ENCODE data around the gene TRMT10B. TPM values are rescaled to one million over a fixed set of nuclear protein-coding genes. Genes with fewer than 3 reads are reported as not detected.
A peak's percentile ranks its signal among the peaks of the same experiment; 100 is the strongest.
"Not testable (repeated sequence)": the region's sequence is repeated elsewhere in the genome, so short reads cannot be mapped to it uniquely, and the experiment has no call there.

TRMT10B gene
- total RNA-seq, 1 donor from 2014 or later = 1.2 TPM

DNA sequence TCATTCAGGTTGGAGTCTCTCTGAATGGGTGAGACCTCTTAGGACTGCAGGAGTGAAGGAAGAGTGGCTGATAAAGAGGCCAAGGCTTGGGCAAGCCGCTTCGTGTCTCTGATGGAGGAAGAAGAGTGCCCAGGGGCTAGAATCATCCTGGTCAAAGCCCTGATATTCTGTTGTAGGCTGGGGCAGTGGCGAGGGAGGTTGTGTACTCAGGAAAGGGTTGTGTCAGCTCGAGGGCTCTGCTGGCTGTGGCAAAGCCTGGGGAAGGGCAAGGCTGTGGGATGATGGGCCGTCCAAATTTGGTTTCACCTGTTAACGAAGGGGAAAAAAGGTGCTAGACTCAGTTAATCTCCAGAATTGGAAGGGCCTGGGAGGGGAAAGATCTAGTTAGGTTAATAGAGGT is 2.4 kb upstream of the TRMT10B start:
- DNase-seq (ENCODE audit: low read depth) = no peak

DNA sequence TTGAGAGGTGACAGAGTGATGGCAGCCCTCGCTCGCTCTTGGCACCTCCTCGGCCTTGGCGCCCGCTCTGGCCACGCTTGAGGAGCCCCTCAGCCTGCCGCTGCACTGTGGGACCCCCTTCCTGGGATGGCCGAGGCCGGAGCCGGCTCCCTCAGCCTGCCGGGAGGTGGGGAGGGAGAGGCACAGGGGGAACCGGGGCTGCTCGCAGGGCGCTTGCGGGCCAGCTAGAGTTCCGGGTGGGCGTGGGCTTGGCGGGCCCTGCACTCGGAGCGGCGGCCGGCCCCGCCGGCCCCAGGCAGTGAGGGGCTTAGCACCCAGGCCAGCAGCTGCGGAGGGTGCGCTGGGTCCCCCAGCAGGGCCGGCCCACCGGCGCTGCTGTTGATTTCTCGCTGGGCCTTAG is 1.9 kb upstream of the TRMT10B start:
- DNase-seq (ENCODE audit: low read depth) = not testable (repeated sequence)

DNA sequence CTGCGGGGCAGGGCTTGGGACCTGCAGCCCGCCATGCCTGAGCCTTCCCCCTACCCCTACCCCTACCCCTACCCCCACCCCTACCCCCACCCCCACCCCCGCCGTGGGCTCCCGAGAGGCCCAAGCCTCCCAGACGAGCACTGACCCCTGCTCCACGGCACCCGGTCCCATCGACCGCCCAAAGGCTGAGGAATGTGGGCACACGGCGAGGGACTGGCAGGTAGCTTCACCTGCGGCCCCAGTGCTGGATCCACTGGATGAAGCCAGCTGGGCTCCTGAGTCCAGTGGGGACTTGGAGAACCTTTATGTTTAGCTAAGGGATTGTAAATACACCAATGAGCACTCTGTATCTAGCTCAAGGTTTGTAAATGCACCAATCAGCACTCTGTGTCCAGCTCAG is 1.5 kb upstream of the TRMT10B start:
- DNase-seq (ENCODE audit: low read depth) = not testable (repeated sequence)

DNA sequence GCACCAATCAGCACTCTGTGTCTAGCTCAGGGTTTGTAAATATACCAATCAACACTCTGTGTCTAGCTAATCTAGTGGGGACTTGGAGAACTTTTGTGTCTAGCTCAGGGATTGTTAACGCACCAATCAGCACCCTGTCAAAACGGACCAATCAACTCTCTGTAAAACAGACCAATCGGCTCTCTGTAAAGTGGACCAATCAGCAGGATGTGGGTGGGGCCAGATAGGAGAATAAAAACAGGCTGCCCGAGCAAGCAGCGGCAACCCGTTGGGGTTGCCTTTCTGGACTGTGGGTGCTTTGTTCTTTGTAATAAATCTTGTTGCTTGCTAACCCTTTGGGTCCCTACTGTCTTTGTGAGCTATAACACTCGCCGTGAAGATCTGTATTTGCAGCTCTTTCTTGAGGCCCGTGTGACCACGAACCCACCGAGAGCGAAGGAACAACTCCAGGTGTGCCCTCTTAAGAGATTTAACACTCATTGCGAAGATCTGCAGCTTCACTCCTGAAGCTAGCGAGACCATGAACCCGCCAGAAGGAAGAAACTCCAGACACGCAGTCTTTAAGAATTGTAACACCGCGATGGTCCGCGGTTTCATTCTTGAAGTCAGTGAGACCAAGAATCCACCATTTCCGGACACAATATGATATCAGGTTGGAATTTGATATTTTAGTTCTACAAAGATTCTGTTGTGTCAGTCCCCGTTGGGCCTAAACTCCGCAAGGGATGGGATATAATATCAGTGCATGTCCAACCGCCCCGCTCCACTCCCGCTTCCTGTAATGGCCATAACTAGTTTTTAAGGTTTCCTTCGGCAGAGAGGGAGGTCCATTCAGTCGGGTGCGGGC is 740 bp upstream of the TRMT10B start:
- DNase-seq (ENCODE audit: low read depth) = no peak

DNA sequence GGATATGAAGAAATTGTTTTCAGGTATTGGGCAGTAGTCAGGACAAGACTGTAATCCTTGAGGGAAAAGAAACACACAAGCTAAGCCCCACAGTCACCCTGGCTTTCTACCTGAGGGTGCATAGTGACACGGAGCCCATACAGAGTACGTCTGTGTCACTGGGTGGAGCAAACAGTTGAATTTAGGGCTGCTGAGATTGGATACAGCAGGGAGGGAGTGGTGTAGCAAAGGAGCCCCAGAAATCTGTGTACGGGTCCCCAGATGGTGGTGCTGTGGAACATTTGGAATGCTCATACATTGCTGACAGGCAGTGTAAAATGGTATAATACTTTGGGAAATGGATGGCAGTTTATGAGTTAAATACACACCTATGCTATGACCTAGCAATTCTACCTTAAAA is 5.1 kb downstream of the TRMT10B start:
- no peak for DNase-seq (ENCODE audit: low read depth)

DNA sequence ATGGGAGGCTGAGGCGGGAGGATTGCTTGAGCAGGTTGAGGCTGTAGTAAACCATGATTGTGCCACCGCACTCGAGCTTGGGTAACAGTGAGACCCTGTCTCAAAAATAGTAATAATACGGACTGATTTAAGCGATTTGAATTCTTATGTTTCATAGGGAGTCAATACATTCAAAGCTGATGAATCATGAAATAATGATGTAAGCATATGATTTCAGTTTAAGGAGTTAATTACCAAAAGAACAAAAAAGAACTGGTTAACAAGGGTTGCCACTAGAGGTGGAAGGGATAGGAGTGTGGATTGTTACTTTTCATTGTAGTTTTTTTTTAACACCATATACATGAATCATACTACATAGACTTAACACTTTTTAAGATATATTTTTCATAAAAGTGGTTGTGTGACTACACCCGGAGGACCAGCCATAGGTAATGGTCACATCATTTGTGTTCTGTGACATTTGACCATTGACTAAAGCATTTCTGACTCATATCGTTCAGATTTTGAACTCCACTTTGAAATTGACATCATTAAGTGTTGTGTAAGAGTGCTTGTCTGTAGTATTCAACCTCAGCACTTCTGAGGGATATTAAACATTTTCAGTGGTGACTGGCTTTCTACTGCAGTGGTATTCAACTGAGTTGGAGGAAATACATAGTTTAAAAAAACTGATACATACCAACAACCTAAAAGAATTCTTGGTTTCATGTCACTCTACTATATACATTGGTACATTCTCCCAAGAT is 7.0 kb downstream of the TRMT10B start:
- no peak for DNase-seq (ENCODE audit: low read depth)

DNA sequence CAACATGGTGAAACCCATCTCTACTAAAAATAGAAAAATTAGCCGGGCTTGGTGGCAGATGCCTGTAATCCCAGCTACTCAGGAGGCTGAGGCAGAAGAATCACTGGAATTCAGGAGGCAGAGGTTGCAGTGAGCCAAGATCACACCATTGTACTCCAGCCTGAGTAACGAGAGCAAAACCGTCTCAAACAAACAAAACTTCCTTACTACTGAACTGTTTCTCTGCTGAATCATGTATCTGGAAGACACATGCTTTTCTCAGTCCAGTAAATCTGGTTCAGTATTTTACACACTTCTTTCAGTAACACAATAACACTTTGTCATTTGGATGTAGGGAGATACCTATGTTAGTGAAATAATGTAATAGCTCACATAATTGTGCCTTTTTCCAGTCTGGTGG is 7.9 kb downstream of the TRMT10B start:
- DNase-seq (ENCODE audit: low read depth) = peak; percentile 20

DNA sequence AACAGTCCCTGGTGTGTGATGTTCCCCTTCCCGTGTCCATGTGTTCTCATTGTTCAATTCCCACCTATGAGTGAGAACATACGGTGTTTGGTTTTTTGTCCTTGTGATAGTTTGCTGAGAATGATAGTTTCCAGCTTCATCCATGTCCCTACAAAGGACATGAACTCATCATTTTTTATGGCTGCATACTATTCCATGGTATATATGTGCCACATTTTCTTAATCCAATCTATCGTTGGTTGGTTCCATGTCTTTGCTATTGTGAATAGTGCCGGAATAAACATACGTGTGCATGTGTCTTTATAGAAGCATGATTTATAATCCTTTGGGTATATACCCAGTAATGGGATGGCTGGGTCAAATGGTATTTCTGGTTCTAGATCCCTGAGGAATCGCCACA is 11.7 kb downstream of the TRMT10B start:
- DNase-seq (ENCODE audit: low read depth) = not testable (repeated sequence)

DNA sequence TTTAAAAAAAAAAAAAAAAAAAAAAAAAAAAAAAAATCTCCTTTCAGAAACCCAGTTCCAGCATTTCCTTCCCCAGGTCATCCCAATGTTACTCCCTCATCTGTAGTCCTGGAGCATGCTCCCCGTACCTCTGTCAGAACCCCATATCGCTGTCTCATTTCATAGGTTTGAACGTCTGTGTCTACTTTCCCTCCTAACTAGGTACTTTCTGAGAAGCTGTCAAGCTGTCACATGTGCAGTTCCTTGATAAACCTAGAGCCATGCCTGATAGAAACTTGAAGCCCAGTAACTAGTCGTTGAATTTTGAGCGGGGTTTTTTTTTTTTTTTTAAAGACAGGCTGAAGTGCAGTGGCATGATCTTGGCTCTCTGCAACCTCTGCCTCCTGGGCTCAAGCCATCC is 15.7 kb downstream of the TRMT10B start:
- DNase-seq (ENCODE audit: low read depth) = no peak

DNA sequence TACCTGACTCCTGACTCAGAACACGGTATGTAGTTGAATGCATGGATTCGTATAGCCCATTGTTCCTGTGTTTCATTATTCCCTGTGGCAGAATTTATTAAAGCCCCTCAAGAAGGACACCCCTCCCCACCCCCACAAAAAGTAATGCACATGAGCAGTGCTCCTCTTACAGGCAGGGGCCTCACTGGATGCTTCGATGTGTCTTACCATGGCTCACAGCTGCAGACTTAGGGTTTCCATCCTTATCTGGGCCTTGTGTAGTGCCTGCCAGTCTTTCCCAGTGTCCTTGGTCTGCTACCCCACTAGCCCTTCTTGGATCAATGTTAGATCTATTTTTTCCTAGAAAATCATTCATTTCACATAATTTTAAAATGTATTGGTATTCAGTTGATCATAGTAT is 16.4 kb downstream of the TRMT10B start:
- no peak for DNase-seq (ENCODE audit: low read depth)

DNA sequence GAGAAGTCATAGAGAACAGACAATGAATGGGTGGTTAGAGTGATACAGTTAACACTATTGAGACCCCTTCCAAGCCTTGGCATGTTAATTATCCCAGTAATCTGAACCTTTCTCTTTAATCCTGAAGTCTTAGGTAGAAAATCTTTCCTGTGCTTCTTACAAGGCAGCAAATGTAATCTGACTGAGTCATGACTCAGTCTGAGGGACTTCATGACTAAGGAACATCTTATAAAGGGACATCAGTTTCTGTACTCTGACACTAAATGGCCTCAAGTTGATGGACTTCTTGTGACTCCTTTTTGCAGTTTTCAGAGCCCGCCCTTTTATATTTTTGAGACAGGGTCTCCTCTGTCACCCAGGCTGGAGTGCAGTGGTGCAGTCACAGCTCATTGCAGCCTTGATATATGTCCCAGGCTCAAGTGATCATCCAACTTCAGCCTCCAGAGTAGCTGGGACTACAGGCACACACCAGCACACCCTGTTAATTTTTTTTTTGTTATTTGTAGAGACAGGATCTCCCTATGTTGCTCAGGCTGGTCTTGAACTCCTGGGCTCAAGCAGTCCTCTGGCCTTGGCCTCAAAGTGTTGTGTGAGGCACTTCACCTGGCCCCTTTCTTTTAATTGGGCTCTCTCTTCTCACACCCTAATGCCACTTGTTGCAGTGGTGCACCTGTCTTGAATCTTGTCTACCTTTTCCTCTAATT is 21.8 kb downstream of the TRMT10B start:
- no peak for DNase-seq (ENCODE audit: low read depth)

DNA sequence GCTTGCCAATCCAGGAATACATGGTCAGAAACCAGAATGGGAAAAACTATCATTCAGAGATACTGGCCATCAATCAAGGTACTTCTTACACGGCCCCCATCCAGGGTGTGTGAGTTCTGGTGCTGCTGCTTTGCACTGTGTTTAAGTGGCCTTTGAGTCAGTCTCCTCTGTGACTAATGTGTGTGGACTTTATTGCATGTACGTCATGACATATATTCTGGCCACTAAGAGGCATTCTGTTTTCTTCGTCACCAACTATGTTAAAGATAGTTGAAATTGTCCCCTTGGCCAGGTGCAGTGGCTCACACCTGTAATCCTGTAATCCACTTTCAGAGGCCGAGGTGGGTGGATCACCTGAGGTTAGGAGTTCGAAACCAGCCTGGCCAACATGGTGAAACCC is 22.7 kb downstream of the TRMT10B start:
- DNase-seq (ENCODE audit: low read depth) = no peak

DNA sequence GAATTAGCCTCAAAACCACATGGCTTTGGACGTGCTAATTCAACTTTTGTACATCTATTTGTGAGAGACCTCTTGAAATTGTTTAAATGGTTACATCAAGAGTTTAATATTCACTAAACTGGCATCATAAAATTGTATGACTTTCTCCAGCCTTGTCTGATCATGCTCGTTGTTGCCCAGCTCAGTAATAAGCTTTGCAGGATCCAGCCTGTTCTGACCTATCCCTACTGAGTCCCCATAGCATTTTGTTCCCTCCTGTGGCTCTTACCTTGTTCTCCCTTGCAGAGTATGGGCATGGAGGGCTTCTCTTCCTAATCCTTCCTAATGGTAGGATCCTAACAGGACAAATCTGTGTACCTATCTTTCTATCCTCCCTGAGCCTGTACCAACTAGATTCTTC is 24.9 kb downstream of the TRMT10B start:
- DNase-seq (ENCODE audit: low read depth) = no peak

DNA sequence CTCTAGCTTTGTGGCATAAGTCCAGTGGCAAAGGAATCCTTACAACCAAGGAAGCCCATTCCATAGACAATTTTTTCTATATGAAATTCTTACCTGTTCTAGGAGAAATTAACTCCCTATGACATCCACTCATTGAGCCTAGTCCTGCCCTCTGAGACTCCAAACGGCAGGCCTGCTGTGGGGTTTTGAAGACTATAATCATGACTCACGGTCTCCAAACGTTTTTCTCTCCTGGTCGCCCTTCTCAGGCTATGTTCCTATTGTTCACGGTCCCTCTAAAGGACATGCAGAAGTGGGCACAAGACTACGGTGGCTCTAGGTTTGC is 30.6 kb downstream of the TRMT10B start:
- DNase-seq (ENCODE audit: low read depth) = no peak

DNA sequence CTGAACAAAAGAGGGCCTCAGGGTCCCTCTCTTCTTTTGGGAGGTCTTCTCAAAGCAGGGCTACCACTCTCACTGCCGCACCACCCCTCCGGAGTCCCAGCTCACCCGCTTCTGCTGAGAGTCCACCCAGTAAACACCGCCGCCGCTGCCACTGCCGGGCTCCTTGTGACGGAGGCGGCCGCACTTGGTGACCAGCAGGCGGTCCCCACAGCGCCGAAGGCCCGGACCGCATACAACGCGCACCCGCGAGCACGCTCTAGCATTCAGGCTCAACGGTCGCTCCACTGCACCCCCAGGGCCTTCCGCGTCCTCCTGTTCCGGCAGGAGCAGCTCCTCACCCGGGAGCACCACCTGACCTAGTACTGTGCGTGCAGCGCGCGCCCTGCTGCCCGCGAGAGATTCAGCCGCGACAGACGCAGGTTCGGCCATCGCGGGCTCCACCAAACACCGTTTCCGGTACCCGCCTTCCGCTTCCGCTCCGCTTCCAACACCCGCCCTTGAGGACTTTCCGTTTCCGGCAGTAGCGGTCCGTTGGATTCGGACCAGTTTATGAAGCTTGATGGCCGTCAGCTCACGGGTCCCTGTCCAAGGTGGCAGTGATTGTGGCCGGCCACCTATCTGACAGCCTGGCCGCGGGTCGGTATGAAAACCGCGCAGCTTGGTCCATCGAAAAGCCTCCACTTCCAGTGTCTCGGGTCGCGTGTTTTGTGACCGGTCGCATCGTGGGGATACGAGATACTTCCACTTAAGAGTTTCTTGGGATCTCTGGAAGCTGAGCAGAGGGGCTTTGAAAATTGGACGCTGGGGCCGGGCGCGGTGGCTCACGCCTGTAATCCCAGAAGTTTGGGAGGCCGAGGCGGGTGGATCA is 31.2 kb downstream of the TRMT10B start, which contains the start of gene EXOSC3:
EXOSC3 (minus strand) TSS at position 449 of the 868 bp plus-strand sequence; CDS start at position 429, 20 bp downstream.
- DNase-seq (ENCODE audit: low read depth) = peak; percentile 95

DNA sequence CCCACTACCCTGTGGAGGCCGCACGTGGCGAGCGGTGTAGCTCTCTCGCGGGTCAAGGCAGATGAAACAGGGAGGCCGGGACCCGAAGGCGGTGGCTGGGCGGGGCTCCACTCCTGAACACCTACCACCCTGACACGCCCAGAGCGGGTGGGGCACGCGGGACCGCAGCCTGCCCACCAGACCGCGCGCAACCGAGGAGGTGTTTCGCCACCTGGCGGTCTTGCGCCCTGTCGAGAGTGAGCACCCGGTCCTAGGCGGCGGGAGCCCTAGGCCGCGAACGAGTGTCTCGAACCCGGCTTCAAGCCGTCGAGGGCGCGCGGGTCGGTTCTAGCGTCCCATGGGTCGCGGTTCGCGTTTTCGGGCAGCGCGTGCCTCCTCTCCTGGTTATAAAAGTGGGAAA is 33.5 kb downstream of the TRMT10B start:
- DNase-seq (ENCODE audit: low read depth) = no peak

DNA sequence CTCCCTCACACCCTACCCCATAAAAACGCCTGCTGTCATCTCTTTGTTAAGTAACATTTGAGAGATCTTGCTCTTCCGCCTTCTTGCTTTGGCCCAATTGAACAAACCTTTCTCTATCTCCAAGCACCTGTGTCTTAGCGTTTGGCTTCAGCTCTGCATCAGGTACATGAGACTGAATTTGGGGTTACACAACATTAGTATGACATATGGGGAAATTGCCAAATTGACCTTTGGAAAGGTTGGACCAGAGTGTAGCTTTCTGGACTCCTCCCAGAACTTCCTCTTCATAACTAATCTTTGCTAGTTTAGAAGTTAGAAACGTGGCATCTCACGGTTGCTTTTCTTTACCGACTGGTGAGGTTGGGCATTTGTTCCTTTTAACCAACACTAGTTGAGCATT is 34.7 kb downstream of the TRMT10B start:
- no peak for DNase-seq (ENCODE audit: low read depth)

DNA sequence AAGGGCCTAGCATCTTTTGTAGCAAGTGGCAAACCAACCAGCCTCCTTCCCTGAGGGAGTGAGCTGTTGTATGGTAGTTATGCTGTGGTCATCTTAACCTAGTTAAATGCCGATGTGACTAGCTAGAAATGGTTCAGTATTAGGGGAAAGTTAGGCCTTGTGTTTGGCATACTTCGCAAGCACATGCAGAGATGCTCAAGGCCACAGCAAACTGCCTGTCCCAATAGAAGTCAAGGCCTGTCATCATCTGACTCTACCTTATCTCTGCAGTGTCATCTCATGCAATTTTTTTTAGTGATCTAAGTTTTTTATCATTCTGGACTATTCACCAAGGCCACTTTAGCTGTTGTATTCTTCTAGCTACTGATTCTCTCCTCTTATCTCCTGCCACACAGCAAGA is 36.5 kb downstream of the TRMT10B start:
- no peak for DNase-seq (ENCODE audit: low read depth)

DNA sequence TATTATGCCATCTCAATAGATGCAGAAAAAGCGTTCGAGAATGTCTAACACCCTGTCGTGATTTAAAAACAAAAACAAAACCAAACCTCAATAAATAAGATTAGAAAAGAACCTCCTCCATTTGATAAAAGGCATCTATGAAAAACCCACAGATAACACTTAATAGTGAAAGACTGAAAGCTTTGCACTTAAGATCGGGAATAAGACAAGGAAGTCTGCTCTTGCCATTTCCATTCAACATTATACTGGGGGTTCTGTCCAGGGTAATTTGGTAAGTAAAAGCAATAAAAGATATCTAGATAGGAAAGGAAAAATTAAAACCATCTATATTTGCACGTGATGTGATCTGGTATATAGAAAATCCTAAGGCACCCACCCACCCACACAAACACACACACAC is 38.5 kb downstream of the TRMT10B start:
- DNase-seq (ENCODE audit: low read depth) = no peak

DNA sequence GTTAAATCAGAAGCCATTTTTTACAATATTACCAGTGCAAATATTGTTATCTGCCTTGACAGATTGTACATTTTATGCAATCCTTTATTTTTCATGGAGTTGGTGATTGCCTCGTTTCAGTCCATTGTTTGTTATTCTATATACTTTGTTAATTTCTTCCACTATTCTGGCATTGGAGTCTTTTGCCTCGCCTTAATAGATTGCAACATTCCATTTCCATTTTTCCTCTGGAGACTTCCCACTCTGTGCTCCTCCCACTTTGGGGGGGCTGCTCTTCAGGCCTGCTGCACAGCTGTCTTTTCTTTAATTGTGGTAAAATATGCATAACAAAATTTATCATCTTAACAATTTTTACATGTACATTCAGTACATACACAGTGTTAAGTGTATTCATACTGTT is 42.6 kb downstream of the TRMT10B start:
- DNase-seq (ENCODE audit: low read depth) = no peak

DNA sequence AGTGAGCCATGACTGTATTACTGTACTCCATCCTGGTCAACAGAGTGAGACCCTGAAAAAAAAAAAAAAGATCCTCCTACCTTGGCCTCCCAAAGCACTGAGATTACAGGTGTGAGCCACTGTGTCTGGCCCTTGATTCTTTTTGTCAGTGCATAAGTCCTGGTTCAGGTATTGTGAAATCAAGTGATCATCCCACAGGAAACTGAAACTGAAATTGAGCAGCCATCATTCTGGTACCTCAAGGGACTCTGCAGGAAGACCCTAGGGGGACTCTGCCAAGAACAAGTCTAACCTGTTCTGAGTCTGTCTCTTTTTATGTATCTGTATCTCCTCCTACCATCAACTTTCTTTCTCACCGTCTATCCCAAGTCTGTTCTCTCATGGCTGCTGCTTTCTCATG is 45.1 kb downstream of the TRMT10B start:
- DNase-seq (ENCODE audit: low read depth) = no peak

Data from myocyte (in vitro differentiated cells).